NB4 (cell line): ENCODE data around the gene PAPOLB.

ENCODE experiments used
- DNase-seq: peaks from one replicate; pipeline ENCODE4 v3.0.0; 2010; ENCODE audit warnings: low read depth
- H3K4me3 ChIP-seq: one replicate; pipeline ENCODE4 v1.5.1; 2011; ENCODE audit warnings: mild to moderate bottlenecking, low read depth, low read length, moderate library complexity
- CTCF ChIP-seq: IDR thresholded peaks from one replicate; pipeline ENCODE4 v1.5.1; 2012; ENCODE audit warnings: low read depth, low read length
- MYC ChIP-seq: IDR thresholded peaks from 2 replicates; pipeline ENCODE4 v1.6.1; 2011; ENCODE audit warnings: low read depth, low read length
- POLR2A ChIP-seq: IDR thresholded peaks from 2 replicates; pipeline ENCODE4 v1.6.1; 2011; ENCODE audit warnings: mild to moderate bottlenecking; ENCODE audit not compliant: insufficient read length; ENCODE audit errors: extremely low read depth
- TF ChIP-seq, protein P1 (sequence below): IDR thresholded peaks from 2 replicates; pipeline ENCODE4 v1.6.1; 2011; ENCODE audit warnings: low read depth, low read length

Gene PAPOLB

GRCh38 chr7:4833176-4833575 is 28.7 kb downstream of the PAPOLB start:
- TF ChIP-seq CTCF (no peak), POLR2A (no peak), MYC (no peak)
- TF ChIP-seq, protein P1, sequence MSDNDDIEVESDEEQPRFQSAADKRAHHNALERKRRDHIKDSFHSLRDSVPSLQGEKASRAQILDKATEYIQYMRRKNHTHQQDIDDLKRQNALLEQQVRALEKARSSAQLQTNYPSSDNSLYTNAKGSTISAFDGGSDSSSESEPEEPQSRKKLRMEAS = no peak
- DNase-seq = no peak
- no peak overlapping the region for H3K4me3 ChIP-seq

DNA sequence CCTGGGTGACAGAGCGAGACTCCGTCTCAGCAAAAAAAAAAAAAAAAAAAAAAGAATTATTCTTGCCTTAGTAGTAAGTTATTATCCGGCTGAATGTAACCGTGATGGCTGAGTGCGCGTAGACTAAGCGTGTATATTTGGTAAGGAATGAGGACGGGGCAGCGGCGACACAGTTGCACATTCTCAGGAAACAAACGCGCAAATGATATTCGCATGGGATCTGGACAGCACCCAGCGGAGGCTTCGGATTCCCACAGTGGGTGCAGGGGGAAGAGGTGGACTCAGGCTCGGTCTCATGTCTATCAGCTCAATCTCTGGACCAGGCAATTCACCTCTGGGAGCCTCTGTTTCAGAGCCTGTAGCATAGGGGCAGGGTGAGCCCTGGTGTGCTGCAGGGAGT is 29.1 kb downstream of the PAPOLB start:
- no peak for DNase-seq
- no peak overlapping the region for H3K4me3 ChIP-seq
- TF ChIP-seq CTCF (no peak), MYC (no peak), POLR2A (no peak)
- TF ChIP-seq, protein P1 = no peak

GRCh38 chr7:4831723-4832495 is 29.9 kb downstream of the PAPOLB start:
- TF ChIP-seq POLR2A (no peak), CTCF (no peak), MYC (no peak)
- TF ChIP-seq, protein P1 = no peak
- no peak for DNase-seq

GRCh38 chr7:4830176-4830575 is 31.7 kb downstream of the PAPOLB start:
- TF ChIP-seq MYC (no peak), POLR2A (no peak), CTCF (peak; percentile 100)
- TF ChIP-seq, protein P1 = peak; percentile 76
- DNase-seq = peak; percentile 89
- no peak overlapping the region for H3K4me3 ChIP-seq

More at GRCh38 chr7:4831723-4832495, 29.9 kb downstream of the PAPOLB start:
- H3K4me3 ChIP-seq = no peak overlapping the region

DNA sequence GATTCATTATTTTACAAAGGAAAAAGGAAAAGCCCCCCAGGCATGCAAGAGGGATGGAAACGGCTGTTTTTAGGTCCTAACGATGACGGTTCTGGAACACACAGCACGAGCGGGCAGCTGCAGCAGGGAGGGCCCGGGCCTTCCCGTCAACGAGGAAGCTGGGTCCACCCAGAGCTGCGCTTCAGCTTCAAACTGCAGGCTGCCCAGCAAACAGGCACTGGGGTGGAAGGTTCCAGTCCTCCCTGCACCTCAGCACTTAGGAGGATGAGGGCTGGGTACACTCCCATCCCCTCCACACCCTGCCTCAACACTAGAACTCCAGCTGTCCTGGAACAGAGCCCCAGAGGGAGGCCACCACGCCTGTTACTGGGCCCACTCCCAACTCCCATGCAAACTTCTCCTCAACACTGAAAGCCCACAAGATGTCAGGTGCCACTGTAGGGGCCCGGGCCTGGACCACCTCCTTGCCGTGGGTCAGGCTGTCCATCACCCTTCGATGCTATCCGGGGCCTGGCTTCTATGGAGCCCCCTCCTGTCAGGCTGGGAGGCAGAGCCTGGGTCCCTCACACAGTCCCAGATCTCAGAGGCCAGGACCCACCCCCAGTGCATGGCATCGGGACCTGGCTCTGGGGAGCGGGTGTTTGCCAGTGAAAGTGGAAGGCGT is 33.0 kb downstream of the PAPOLB start:
- no peak overlapping the region for H3K4me3 ChIP-seq
- DNase-seq = no peak
- TF ChIP-seq MYC = no peak
- TF ChIP-seq CTCF = no peak
- TF ChIP-seq POLR2A = no peak
- TF ChIP-seq, protein P1 = no peak
